ENCODE measurements around the gene RASSF10.

DNA sequence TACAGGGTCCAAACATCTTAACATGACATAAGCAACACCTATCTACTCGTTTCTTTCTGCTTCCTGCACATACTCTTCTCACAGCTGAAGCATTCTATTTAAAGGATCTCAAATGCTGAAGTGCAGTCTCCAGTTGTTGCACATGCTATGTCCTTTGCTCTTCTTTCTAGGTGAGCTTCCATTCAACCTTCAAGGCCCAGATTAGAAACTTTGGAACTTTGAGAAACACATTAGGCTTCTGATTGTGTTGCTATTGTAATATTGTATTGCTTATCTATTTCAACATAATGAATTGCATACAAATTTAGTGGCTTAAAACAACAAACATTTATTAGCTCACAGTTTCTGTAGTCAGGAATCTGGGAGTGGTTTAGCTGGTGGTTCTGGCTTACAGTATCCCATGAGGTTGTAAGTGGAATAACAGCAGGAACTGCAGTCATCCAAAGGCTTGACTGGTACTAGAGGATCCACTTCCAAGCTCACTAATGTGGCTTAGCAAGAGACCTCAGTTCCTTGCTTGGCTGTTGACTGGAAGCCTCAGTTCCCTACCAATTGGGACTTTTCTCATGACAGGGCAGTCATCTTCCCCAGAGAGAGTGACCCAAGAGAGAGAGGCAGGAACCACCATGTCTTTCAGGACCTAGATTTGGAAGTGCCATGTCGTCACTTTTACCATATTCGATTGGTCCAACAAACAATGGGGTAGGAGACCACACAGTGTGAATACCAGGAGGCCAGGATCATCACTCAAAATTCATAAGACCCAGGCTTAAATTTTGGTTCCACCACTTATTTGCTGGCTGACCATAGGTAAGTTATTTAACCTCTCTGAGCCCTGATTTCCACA lies 27.2 kb upstream of the RASSF10 start:
- TF ChIP-seq, protein P1, sequence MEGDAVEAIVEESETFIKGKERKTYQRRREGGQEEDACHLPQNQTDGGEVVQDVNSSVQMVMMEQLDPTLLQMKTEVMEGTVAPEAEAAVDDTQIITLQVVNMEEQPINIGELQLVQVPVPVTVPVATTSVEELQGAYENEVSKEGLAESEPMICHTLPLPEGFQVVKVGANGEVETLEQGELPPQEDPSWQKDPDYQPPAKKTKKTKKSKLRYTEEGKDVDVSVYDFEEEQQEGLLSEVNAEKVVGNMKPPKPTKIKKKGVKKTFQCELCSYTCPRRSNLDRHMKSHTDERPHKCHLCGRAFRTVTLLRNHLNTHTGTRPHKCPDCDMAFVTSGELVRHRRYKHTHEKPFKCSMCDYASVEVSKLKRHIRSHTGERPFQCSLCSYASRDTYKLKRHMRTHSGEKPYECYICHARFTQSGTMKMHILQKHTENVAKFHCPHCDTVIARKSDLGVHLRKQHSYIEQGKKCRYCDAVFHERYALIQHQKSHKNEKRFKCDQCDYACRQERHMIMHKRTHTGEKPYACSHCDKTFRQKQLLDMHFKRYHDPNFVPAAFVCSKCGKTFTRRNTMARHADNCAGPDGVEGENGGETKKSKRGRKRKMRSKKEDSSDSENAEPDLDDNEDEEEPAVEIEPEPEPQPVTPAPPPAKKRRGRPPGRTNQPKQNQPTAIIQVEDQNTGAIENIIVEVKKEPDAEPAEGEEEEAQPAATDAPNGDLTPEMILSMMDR (IDR thresholded peaks at IDR 0.05), result no peak
- TF ChIP-seq POLR2A (IDR thresholded peaks at IDR 0.05), result no peak
